SK-N-SH (cell line): ENCODE data around the gene DNAJC10. TPM values are rescaled to one million over a fixed set of nuclear protein-coding genes. Genes with fewer than 3 reads are reported as not detected.

Experiments
- CTCF ChIA-PET: fragments of 300-600, 350-600 bp; formaldehyde crosslinking; extraction: SDS; loops from one replicate; lab custom pipeline; 2021; lab: Yijun Ruan, JAX
- POLR2A ChIA-PET: fragments of 350-600 bp; sonication (Branson Sonifier 250); formaldehyde crosslinking; extraction: SDS; loops from one replicate; lab custom pipeline; 2020; ENCODE audit warnings: antibody characterized with exemption, inconsistent platforms; lab: Yijun Ruan, JAX
- DNase-seq: peaks from one replicate; pipeline ENCODE4 v3.0.0; 2012
- H2AFZ ChIP-seq: fragments of 200-600 bp; sonication (generic); 2 replicates; pipeline ENCODE4 v1.8.1; 2016; ENCODE audit warnings: antibody characterized with exemption, mild to moderate bottlenecking, low read depth
- H3F3A ChIP-seq: fragments of 200-600 bp; sonication (generic); replicated peaks from 2 replicates; pipeline ENCODE3; 2016; ENCODE audit warnings: antibody characterized with exemption, mild to moderate bottlenecking; ENCODE audit not compliant: insufficient read depth
- H3K27ac ChIP-seq, 2 experiments: fragments of 200-500 bp in 1 of 2; fragments of 200-600 bp in 1 of 2; sonication (Bioruptor generic) in 1 of 2; sonication (generic), shearing (Covaris generic) in 1 of 2; 2 replicates each; pipeline versions ENCODE4 v1.5.1 to v1.6.1; 2014 to 2016; ENCODE audit warnings: low read depth in 2 of 2, inconsistent platforms in 1 of 2, low read length in 1 of 2, mild to moderate bottlenecking in 1 of 2, mixed read lengths in 1 of 2
- H3K27me3 ChIP-seq: fragments of 200-600 bp; sonication (generic), shearing (Covaris generic); 2 replicates; pipeline ENCODE4 v1.6.1; 2016; ENCODE audit warnings: mixed run types; ENCODE audit not compliant: insufficient read depth
- H3K36me3 ChIP-seq, 2 experiments: fragments of 200-500 bp in 1 of 2; fragments of 200-600 bp in 1 of 2; sonication (Bioruptor generic) in 1 of 2; sonication (generic) in 1 of 2; replicated peaks in 1 of 2; 2 replicates each; pipeline versions ENCODE3 to v1.5.1; 2014 to 2016; ENCODE audit warnings: low read length in 1 of 2, mild to moderate bottlenecking in 1 of 2; ENCODE audit not compliant: insufficient read depth in 2 of 2, control insufficient read depth in 1 of 2
- H3K4me1 ChIP-seq, 2 experiments: fragments of 200-500 bp in 1 of 2; fragments of 200-600 bp in 1 of 2; sonication (Bioruptor generic) in 1 of 2; sonication (generic), shearing (Covaris generic) in 1 of 2; 2 replicates each; pipeline versions ENCODE4 v1.5.1 to v1.6.1; 2014 to 2016; ENCODE audit warnings: low read depth in 1 of 2, low read length in 1 of 2, mixed run types in 1 of 2; ENCODE audit not compliant: insufficient read depth in 2 of 2, control insufficient read depth in 1 of 2
- H3K4me2 ChIP-seq: fragments of 200-600 bp; sonication (generic), shearing (Covaris generic); 2 replicates; pipeline ENCODE4 v1.6.1; 2017; ENCODE audit warnings: mixed run types
- H3K4me3 ChIP-seq, 2 experiments: fragments of 200-500 bp in 1 of 2; fragments of 200-600 bp in 1 of 2; sonication (Bioruptor generic) in 1 of 2; sonication (generic), shearing (Covaris generic) in 1 of 2; 2 replicates each; pipeline versions ENCODE4 v1.5.1 to v1.8.1; 2014 to 2016; ENCODE audit warnings: low read depth in 2 of 2, inconsistent platforms in 1 of 2, low read length in 1 of 2, mild to moderate bottlenecking in 1 of 2, mixed read lengths in 1 of 2, moderate library complexity in 1 of 2
- H3K79me2 ChIP-seq: fragments of 200-600 bp; sonication (generic); 2 replicates; pipeline ENCODE4 v1.8.1; 2017; ENCODE audit warnings: mild to moderate bottlenecking; ENCODE audit not compliant: insufficient read depth
- H3K9ac ChIP-seq: fragments of 200-600 bp; sonication (generic); 2 replicates; pipeline ENCODE4 v1.6.1; 2017; ENCODE audit warnings: mixed run types
- H3K9me2 ChIP-seq: fragments of 200-600 bp; sonication (generic); 2 replicates; pipeline ENCODE4 v1.6.1; 2017; ENCODE audit warnings: mixed run types
- H3K9me3 ChIP-seq: fragments of 200-600 bp; sonication (generic); 2 replicates; pipeline ENCODE4 v1.6.1; 2017; ENCODE audit warnings: mixed run types, mild to moderate bottlenecking, moderate library complexity
- H4K20me1 ChIP-seq: fragments of 200-600 bp; sonication (generic); 2 replicates; pipeline ENCODE4 v1.6.1; 2017; ENCODE audit warnings: mild to moderate bottlenecking, mixed run types; ENCODE audit not compliant: insufficient read depth
- CHD2 ChIP-seq: fragments of 150-350 bp; IDR thresholded peaks from 2 replicates; pipeline ENCODE4 v1.6.1; 2018; ENCODE audit warnings: low read length; ENCODE audit not compliant: partially characterized antibody
- FOSL2 ChIP-seq: IDR thresholded peaks from 2 replicates; pipeline ENCODE4 v1.4.0; 2012; ENCODE audit warnings: low read depth, mild to moderate bottlenecking, moderate library complexity, borderline replicate concordance
- FOXJ3 ChIP-seq: sonication (generic); formaldehyde crosslinking; IDR thresholded peaks from 2 replicates; pipeline ENCODE4 v1.5.1; 2020; ENCODE audit warnings: mild to moderate bottlenecking, missing genetic modification reagents
- FOXM1 ChIP-seq: IDR thresholded peaks from 2 replicates; pipeline ENCODE4 v1.4.0; 2012; ENCODE audit warnings: low read depth, mild to moderate bottlenecking
- GATA2 ChIP-seq: sonication (generic); formaldehyde crosslinking; IDR thresholded peaks from 2 replicates; pipeline ENCODE4 v1.5.0; 2020; ENCODE audit warnings: mild to moderate bottlenecking, missing genetic modification reagents
- JUND ChIP-seq: IDR thresholded peaks from 2 replicates; pipeline ENCODE4 v1.4.0; 2012
- MXI1 ChIP-seq: IDR thresholded peaks from 2 replicates; pipeline ENCODE4 v1.6.1; 2012; ENCODE audit warnings: mild to moderate bottlenecking, low read depth, low read length, improper control_type of control experiment
- RAD21 ChIP-seq: IDR thresholded peaks from 2 replicates; pipeline ENCODE4 v1.6.1; 2012; ENCODE audit warnings: mild to moderate bottlenecking, low read length
- RFX5 ChIP-seq: IDR thresholded peaks from 2 replicates; pipeline ENCODE4 v1.6.1; 2012; ENCODE audit warnings: mild to moderate bottlenecking, improper control_type of control experiment, low read length
- TCF12 ChIP-seq: IDR thresholded peaks from 2 replicates; pipeline ENCODE4 v1.4.0; 2012
- TEAD4 ChIP-seq: IDR thresholded peaks from 2 replicates; pipeline ENCODE4 v1.4.0; 2012; ENCODE audit warnings: mild to moderate bottlenecking, borderline replicate concordance; ENCODE audit not compliant: insufficient read depth
- YY1 ChIP-seq: IDR thresholded peaks from 2 replicates; pipeline ENCODE4 v1.4.0; 2012; ENCODE audit warnings: low read depth, mild to moderate bottlenecking
- WGBS: methylation state at CpG from one replicate; pipeline ENCODE4 v1.1.6; 2017; ENCODE audit warnings: low lambda C conversion rate; 5-methylcytosine and 5-hydroxymethylcytosine counted together
- polyA plus RNA-seq, 3 experiments: library from polyadenylated mRNA; depleted of rRNA; stranded (reverse); fragments of >200 nt; gene quantifications; 2 replicates each; pipeline ENCODE4 v1.2.3, GENCODE V29; 2012
- TF ChIP-seq, protein P1 (sequence below): fragments of 150-350 bp; IDR thresholded peaks from 2 replicates; pipeline ENCODE4 v1.6.1; 2017; ENCODE audit warnings: antibody characterized with exemption, low read length, low read depth, borderline replicate concordance
- TF ChIP-seq, protein P2 (sequence below): IDR thresholded peaks from 2 replicates; pipeline ENCODE4 v1.4.0; 2012; ENCODE audit warnings: low read depth
- TF ChIP-seq, protein P3 (sequence below): IDR thresholded peaks from 2 replicates; pipeline ENCODE4; 2012
- TF ChIP-seq, protein P4 (sequence below): IDR thresholded peaks from 2 replicates; pipeline ENCODE4 v1.6.1; 2012; ENCODE audit warnings: mild to moderate bottlenecking, low read depth, low read length, moderate library complexity

DNAJC10 gene
- polyA plus RNA-seq, 1 of the 3 experiments (the other 2 are of a cell fraction), result 30.8 TPM

DNA sequence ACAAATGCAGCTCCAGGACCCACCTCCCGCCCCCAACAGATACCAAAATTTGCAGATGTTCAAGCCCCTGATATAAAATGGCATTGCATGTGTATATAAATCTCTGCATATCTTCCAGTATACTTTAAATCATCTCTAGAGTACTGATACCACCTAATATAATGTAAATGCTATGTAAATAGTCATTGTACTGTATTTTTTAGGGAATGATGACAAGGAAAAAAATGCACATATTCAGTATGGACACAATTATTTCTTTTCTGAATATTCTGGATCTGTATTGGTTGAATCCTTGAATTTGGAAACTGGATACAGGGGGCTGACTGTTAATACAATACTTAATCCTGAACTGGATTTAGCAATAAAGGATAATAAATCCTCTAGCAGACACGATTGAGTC is 82.7 kb downstream of the DNAJC10 start:
- POLR2A ChIA-PET, result no interaction called here
- Histone ChIP-seq H3K79me2 (no peaks in the 10 kb centered on the region), H3K4me2 (no peak overlapping the region), H3K36me3 (no peaks in the 10 kb centered on the region), H3K9me3 (no peaks in the 10 kb centered on the region), H3K4me3 (no peak overlapping the region), H3F3A (no peaks in the 10 kb centered on the region), H2AFZ (no peak overlapping the region), H3K9ac (no peak overlapping the region), H3K9me2 (no peaks in the 10 kb centered on the region), H3K27me3 (no peaks in the 10 kb centered on the region), H3K4me1 (no peaks in the 10 kb centered on the region), H3K27ac (no peak overlapping the region), H4K20me1 (no peaks in the 10 kb centered on the region)
- no peak for DNase-seq
- WGBS, result 73% methylated on average over 2 of the region's 2 CpGs
- CTCF ChIA-PET, result interaction anchor here (0.8 kb wide), 1 partner anchor 16 kb away, joined by 3 read pairs; no protein-coding TSS in a partner anchor
- no peak for TF ChIP-seq GATA2 (CRISPR knock-in tag)
- TF ChIP-seq, protein P1, sequence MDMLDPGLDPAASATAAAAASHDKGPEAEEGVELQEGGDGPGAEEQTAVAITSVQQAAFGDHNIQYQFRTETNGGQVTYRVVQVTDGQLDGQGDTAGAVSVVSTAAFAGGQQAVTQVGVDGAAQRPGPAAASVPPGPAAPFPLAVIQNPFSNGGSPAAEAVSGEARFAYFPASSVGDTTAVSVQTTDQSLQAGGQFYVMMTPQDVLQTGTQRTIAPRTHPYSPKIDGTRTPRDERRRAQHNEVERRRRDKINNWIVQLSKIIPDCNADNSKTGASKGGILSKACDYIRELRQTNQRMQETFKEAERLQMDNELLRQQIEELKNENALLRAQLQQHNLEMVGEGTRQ, result no peak
- TF ChIP-seq RFX5, result no peak
- TF ChIP-seq, protein P2, sequence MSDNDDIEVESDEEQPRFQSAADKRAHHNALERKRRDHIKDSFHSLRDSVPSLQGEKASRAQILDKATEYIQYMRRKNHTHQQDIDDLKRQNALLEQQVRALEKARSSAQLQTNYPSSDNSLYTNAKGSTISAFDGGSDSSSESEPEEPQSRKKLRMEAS, result no peak
- no peak for TF ChIP-seq TCF12
- no peak for TF ChIP-seq FOXM1
- no peak for TF ChIP-seq JUND
- TF ChIP-seq, protein P3, sequence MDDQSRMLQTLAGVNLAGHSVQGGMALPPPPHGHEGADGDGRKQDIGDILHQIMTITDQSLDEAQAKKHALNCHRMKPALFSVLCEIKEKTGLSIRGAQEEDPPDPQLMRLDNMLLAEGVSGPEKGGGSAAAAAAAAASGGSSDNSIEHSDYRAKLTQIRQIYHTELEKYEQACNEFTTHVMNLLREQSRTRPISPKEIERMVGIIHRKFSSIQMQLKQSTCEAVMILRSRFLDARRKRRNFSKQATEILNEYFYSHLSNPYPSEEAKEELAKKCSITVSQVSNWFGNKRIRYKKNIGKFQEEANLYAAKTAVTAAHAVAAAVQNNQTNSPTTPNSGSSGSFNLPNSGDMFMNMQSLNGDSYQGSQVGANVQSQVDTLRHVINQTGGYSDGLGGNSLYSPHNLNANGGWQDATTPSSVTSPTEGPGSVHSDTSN, result no peak
- no peak for TF ChIP-seq FOSL2

DNA sequence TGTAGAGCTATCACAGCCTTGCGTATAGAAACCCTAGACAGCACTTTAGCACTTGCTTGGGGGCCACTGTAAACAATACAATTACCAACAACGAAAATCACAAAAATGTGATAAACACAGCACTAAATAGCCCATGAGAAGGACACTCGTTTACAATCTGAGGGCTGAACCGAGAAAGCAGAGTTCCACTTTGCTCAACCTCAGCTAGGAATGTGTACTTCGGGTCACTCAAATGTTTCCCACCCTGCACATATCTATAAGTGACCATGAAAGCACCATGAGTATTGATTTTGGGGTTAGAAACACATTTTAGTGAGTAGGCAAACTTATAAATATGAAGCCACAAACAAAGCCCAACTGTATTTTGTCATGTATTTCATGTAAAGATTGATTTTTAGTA is 88.1 kb downstream of the DNAJC10 start:
- H3K27ac ChIP-seq, result no peak overlapping the region
- TF ChIP-seq FOSL2, result no peak
- TF ChIP-seq YY1, result no peak
- no peak for TF ChIP-seq TEAD4
- no peak for TF ChIP-seq FOXJ3 (CRISPR knock-in tag)
- TF ChIP-seq, protein P2, result no peak
- TF ChIP-seq, protein P3, result no peak
- TF ChIP-seq MXI1, result no peak
- TF ChIP-seq, protein P4, sequence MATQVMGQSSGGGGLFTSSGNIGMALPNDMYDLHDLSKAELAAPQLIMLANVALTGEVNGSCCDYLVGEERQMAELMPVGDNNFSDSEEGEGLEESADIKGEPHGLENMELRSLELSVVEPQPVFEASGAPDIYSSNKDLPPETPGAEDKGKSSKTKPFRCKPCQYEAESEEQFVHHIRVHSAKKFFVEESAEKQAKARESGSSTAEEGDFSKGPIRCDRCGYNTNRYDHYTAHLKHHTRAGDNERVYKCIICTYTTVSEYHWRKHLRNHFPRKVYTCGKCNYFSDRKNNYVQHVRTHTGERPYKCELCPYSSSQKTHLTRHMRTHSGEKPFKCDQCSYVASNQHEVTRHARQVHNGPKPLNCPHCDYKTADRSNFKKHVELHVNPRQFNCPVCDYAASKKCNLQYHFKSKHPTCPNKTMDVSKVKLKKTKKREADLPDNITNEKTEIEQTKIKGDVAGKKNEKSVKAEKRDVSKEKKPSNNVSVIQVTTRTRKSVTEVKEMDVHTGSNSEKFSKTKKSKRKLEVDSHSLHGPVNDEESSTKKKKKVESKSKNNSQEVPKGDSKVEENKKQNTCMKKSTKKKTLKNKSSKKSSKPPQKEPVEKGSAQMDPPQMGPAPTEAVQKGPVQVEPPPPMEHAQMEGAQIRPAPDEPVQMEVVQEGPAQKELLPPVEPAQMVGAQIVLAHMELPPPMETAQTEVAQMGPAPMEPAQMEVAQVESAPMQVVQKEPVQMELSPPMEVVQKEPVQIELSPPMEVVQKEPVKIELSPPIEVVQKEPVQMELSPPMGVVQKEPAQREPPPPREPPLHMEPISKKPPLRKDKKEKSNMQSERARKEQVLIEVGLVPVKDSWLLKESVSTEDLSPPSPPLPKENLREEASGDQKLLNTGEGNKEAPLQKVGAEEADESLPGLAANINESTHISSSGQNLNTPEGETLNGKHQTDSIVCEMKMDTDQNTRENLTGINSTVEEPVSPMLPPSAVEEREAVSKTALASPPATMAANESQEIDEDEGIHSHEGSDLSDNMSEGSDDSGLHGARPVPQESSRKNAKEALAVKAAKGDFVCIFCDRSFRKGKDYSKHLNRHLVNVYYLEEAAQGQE, result no peak
- no peak for TF ChIP-seq FOXM1
- TF ChIP-seq CHD2, result no peak
- no peak for TF ChIP-seq RAD21
- no peak for TF ChIP-seq JUND
- ChIA-PET POLR2A (no interaction called here), CTCF (interaction anchor here (1.0 to 3.3 kb wide), 2 partner anchors 14 to 176 kb away, joined by 3 to 15 read pairs; no protein-coding TSS in a partner anchor)
- H3K4me3 ChIP-seq, result no peak overlapping the region
- no peaks in the 10 kb centered on the region for H3K27me3 ChIP-seq
- no peaks in the 10 kb centered on the region for H3K79me2 ChIP-seq
- H3K9me2 ChIP-seq, result no peaks in the 10 kb centered on the region
- no peak for DNase-seq
- H4K20me1 ChIP-seq, result no peaks in the 10 kb centered on the region
- no peaks in the 10 kb centered on the region for H3K4me1 ChIP-seq
- WGBS, result 79% methylated on average over 5 of the region's 5 CpGs
- H3K9me3 ChIP-seq, result no peaks in the 10 kb centered on the region
- no peak overlapping the region for H3K4me2 ChIP-seq
- no peaks in the 10 kb centered on the region for H3K36me3 ChIP-seq
- H3F3A ChIP-seq, result no peaks in the 10 kb centered on the region
- H3K9ac ChIP-seq, result no peak overlapping the region
- no peak overlapping the region for H2AFZ ChIP-seq
